Lower leg skin (tissue), 4 donors: ENCODE data around the gene KCNIP4. TPM values are rescaled to one million over a fixed set of nuclear protein-coding genes. Genes with fewer than 3 reads are reported as not detected.

Experiments used
- DNase-seq, 2 donors: peaks; one replicate each; pipeline ENCODE4 v3.0.0-alpha.2; 2019; ENCODE audit warnings: low spot score in 2 of 2
- H3K4me3 ChIP-seq: fragments of 200-600 bp; sonication (generic); 2 replicates; pipeline ENCODE4 v1.5.1; 2017; ENCODE audit warnings: mild to moderate bottlenecking, low read depth; ENCODE audit not compliant: poor library complexity, severe bottlenecking
- CTCF ChIP-seq, 3 donors: fragments of 450-650 bp; IDR thresholded peaks; one replicate each; pipeline ENCODE4 v1.5.1; 2016; ENCODE audit warnings: antibody characterized with exemption in 3 of 3, mild to moderate bottlenecking in 3 of 3, moderate library complexity in 2 of 3
- POLR2A ChIP-seq, 2 donors: fragments of 450-650 bp; IDR thresholded peaks; one replicate each; pipeline ENCODE4 v1.6.1; 2016 to 2017; ENCODE audit warnings: antibody characterized with exemption in 2 of 2, mild to moderate bottlenecking in 1 of 2, moderate library complexity in 1 of 2
- WGBS, 2 donors: methylation state at CpG; one replicate each; pipeline ENCODE4 v1.1.5; 2018; 5-methylcytosine and 5-hydroxymethylcytosine counted together
- intact Hi-C: fragments of 100-400 bp; cut with DNase I; formaldehyde crosslinking; loops from one replicate; pipeline ENCODE4 v1.15.0; 2023; ENCODE audit warnings: low total_unique reads
- total RNA-seq, 4 donors: library from RNA; depleted of rRNA; stranded (reverse); fragments of >200 nt; gene quantifications; one replicate each; pipeline ENCODE4 v1.1.0, GENCODE V29; 2016

The KCNIP4 gene
- total RNA-seq, 4 donors from 2014 or later = not detected

- TF ChIP-seq CTCF (IDR thresholded peaks at IDR 0.05) (no peak), POLR2A (IDR thresholded peaks at IDR 0.05) (no peak)
- no peak overlapping the region for H3K4me3 ChIP-seq
- DNase-seq = no peak
- WGBS, 2 donors = 73 to 77% methylated on average over 4 of the region's 4 CpGs
- intact Hi-C loops = no loop called here
These were observed 538.2 kb downstream of the KCNIP4 start for GRCh38 chr4:21410372-21410771.

DNA sequence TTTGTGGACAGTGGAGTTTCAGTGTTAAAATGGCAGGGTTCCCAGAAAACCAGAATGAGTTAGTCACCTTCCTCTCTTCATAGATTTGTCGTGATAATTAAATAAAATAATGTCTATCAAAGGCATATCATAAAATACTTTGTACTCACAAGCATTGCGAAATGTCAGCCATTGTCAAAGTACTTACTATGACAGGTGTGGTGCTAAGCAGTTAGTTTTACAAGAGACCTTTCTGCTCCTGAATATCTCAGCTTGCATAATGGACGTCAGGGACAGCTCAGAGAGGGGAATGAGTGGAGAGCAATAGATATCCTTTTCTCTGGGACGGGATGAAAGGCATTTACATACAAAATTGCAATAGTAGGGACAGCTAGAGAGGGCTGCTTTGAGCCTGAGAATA is 560.9 kb downstream of the KCNIP4 start:
- DNase-seq = no peak
- WGBS, 2 donors = 48 to 51% methylated on average over 4 of the region's 4 CpGs
- TF ChIP-seq CTCF (IDR thresholded peaks at IDR 0.05) (no peak), POLR2A (IDR thresholded peaks at IDR 0.05) (no peak)
- no peak overlapping the region for H3K4me3 ChIP-seq
- intact Hi-C loops = no loop called here

GRCh38 chr4:21386166-21386780 is 562.3 kb downstream of the KCNIP4 start:
- intact Hi-C loops = no loop called here
- no peak overlapping the region for H3K4me3 ChIP-seq
- TF ChIP-seq POLR2A (IDR thresholded peaks at IDR 0.05) (no peak), CTCF (IDR thresholded peaks at IDR 0.05) (no peak)
- DNase-seq = no peak
- 81 to 82% methylated on average over 3 of the region's 3 CpGs for WGBS, 2 donors

DNA sequence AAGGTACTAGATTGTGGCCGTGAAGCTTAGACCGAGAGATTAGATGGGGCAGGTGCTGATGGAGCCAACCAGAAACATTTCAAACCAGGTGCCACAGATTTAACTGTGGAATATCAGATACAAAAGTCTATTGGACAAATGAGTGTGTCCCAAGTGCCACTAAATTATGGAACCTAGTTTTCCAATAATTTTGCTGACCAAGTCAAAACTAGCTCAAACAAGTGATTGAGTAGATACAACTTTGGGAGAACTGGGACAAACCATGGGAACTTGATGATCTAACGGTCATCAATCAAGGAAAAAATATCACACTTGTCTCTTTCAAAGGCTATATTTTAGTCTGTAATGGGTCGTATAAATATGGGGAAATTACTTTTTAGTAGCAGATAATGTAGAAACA is 562.9 kb downstream of the KCNIP4 start:
- intact Hi-C loops = no loop called here
- TF ChIP-seq CTCF (IDR thresholded peaks at IDR 0.05) (no peak), POLR2A (IDR thresholded peaks at IDR 0.05) (no peak)
- no peak overlapping the region for H3K4me3 ChIP-seq
- DNase-seq = no peak
- 88 to 90% methylated on average over 4 of the region's 4 CpGs for WGBS, 2 donors

DNA sequence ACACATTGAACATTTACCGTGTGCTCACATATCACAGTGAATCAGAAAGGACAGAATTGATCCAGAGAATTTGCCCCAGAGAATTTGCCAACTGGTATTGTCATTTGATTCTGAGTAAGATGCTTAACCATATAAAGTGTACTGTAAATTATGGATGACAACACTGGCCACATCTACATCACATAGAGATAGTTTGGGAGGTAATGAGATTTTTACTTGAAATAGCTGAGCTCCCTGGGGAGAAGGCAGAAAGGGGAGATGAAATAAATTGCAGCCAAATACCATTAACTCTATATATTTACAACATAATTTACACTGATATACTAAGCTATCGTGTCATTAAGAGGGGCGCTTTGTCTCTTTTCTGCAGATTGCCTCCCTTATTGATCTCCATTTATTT is 564.0 kb downstream of the KCNIP4 start:
- TF ChIP-seq CTCF (IDR thresholded peaks at IDR 0.05) = no peak
- TF ChIP-seq POLR2A (IDR thresholded peaks at IDR 0.05) = no peak
- H3K4me3 ChIP-seq = no peak overlapping the region
- 81 to 85% methylated on average over 3 of the region's 3 CpGs for WGBS, 2 donors
- DNase-seq = no peak
- intact Hi-C loops = no loop called here

GRCh38 chr4:21380861-21381260 is 567.7 kb downstream of the KCNIP4 start:
- 85 to 91% methylated on average over 3 of the region's 3 CpGs for WGBS, 2 donors
- no peak for TF ChIP-seq POLR2A (IDR thresholded peaks at IDR 0.05)
- TF ChIP-seq CTCF (IDR thresholded peaks at IDR 0.05) = no peak
- DNase-seq = no peak
- no peak overlapping the region for H3K4me3 ChIP-seq
- intact Hi-C loops = no loop called here
